ENCODE results near the gene PAXIP1.
"Not testable (repeated sequence)": the region's sequence is repeated elsewhere in the genome, so short reads cannot be mapped to it uniquely, and the experiment has no call there.

Gene PAXIP1

GRCh38 chr7:155003092-155003375, at the start of gene PAXIP1:
Gene PAXIP1, minus strand, starts transcription at chr7:155003124. Its CDS starts 195 bp downstream, at chr7:155002929.
- DNase-seq: no peak
- no peaks in the 10 kb centered on the region for H3K9me3 ChIP-seq (ENCODE audit: severe bottlenecking)
- no peak for TF ChIP-seq CTCF (IDR thresholded peaks at IDR 0.05; ENCODE audit: low read depth, low read length)
- H3K27me3 ChIP-seq (ENCODE audit: insufficient read depth, low read depth, severe bottlenecking): no peaks in the 10 kb centered on the region
- peak within 1 kb of the TSS; percentile 98 for H3K4me3 ChIP-seq (ENCODE audit: low read depth, low read length)
- peaks cover 31% of the 10 kb centered on the region for H3K36me3 ChIP-seq
- H3K27ac ChIP-seq: peak within 1 kb of the TSS; percentile 100

- no peaks in the 10 kb centered on the region for H3K27me3 ChIP-seq (ENCODE audit: insufficient read depth, low read depth, severe bottlenecking)
Observed at GRCh38 chr7:155051355-155051754, 48.4 kb upstream of the PAXIP1 start.

GRCh38 chr7:155048006-155048405, 45.1 kb upstream of the PAXIP1 start:
- Histone ChIP-seq H3K9me3 (ENCODE audit: severe bottlenecking) (no peaks in the 10 kb centered on the region), H3K36me3 (no peaks in the 10 kb centered on the region), H3K4me3 (ENCODE audit: low read depth, low read length) (no peak overlapping the region), H3K27me3 (ENCODE audit: insufficient read depth, low read depth, severe bottlenecking) (no peaks in the 10 kb centered on the region), H3K27ac (no peak overlapping the region)
- no peak for DNase-seq
- no peak for TF ChIP-seq CTCF (IDR thresholded peaks at IDR 0.05; ENCODE audit: low read depth, low read length)

More at GRCh38 chr7:155051355-155051754, 48.4 kb upstream of the PAXIP1 start:
- no peaks in the 10 kb centered on the region for H3K36me3 ChIP-seq
- H3K9me3 ChIP-seq (ENCODE audit: severe bottlenecking): no peaks in the 10 kb centered on the region
- no peak for TF ChIP-seq CTCF (IDR thresholded peaks at IDR 0.05; ENCODE audit: low read depth, low read length)
- DNase-seq: no peak
- no peak overlapping the region for H3K27ac ChIP-seq
- H3K4me3 ChIP-seq (ENCODE audit: low read depth, low read length): no peak overlapping the region

GRCh38 chr7:155043756-155044155, 40.8 kb upstream of the PAXIP1 start:
- DNase-seq: no peak
- Histone ChIP-seq H3K27me3 (ENCODE audit: insufficient read depth, low read depth, severe bottlenecking) (no peaks in the 10 kb centered on the region), H3K4me3 (ENCODE audit: low read depth, low read length) (no peak overlapping the region), H3K9me3 (ENCODE audit: severe bottlenecking) (no peaks in the 10 kb centered on the region), H3K36me3 (no peaks in the 10 kb centered on the region), H3K27ac (no peak overlapping the region)
- TF ChIP-seq CTCF (IDR thresholded peaks at IDR 0.05; ENCODE audit: low read depth, low read length): no peak

GRCh38 chr7:155038335-155038734, 35.4 kb upstream of the PAXIP1 start:
- no peaks in the 10 kb centered on the region for H3K27me3 ChIP-seq (ENCODE audit: insufficient read depth, low read depth, severe bottlenecking)
- no peak for DNase-seq
- no peaks in the 10 kb centered on the region for H3K9me3 ChIP-seq (ENCODE audit: severe bottlenecking)
- no peak overlapping the region for H3K27ac ChIP-seq
- no peak overlapping the region for H3K4me3 ChIP-seq (ENCODE audit: low read depth, low read length)
- TF ChIP-seq CTCF (IDR thresholded peaks at IDR 0.05; ENCODE audit: low read depth, low read length): no peak
- H3K36me3 ChIP-seq: no peaks in the 10 kb centered on the region

GRCh38 chr7:155034495-155034894, 31.6 kb upstream of the PAXIP1 start:
- not testable (repeated sequence) for DNase-seq; H3K27ac ChIP-seq; H3K27me3 ChIP-seq (ENCODE audit: insufficient read depth, low read depth, severe bottlenecking); H3K9me3 ChIP-seq (ENCODE audit: severe bottlenecking); H3K4me3 ChIP-seq (ENCODE audit: low read depth, low read length); H3K36me3 ChIP-seq

All from WERI-Rb-1 (cell line).